ENCODE data around the gene GUCA1A.
"Not testable (repeated sequence)": the region's sequence is repeated elsewhere in the genome, so short reads cannot be mapped to it uniquely, and the experiment has no call there.

The GUCA1A gene

GRCh38 chr6:42190554-42191183 is 17.5 kb downstream of the GUCA1A start:
- ChIA-PET CTCF (interaction anchor here (1.1 to 1.8 kb wide), 2 partner anchors 23 to 87 kb away, joined by 3 to 6 read pairs; no protein-coding TSS in a partner anchor), POLR2A (no interaction called here)
- TF ChIP-seq CTCF (IDR thresholded peaks at IDR 0.05; ENCODE audit: control extremely low read depth, extremely low read depth, low read depth, missing control alignments) = no peak
- no peak for DNase-seq (ENCODE audit: extremely low spot score)

- CTCF ChIA-PET = interaction anchor here (0.8 to 2.4 kb wide), 2 partner anchors 9 to 20 kb away, joined by 3 to 6 read pairs; no protein-coding TSS in a partner anchor
- DNase-seq (ENCODE audit: extremely low spot score); POLR2A ChIA-PET: not testable (repeated sequence)
These were observed 19.2 kb downstream of the GUCA1A start for GRCh38 chr6:42192385-42192784.

GRCh38 chr6:42193491-42193894 is 20.3 kb downstream of the GUCA1A start:
- DNase-seq (ENCODE audit: extremely low spot score) = no peak
- ChIA-PET CTCF (interaction anchor here (1.6 to 3.5 kb wide), 3 partner anchors 19 to 89 kb away, joined by 5 to 10 read pairs (median 6); no protein-coding TSS in a partner anchor), POLR2A (no interaction called here)
- TF ChIP-seq CTCF (IDR thresholded peaks at IDR 0.05; ENCODE audit: control extremely low read depth, extremely low read depth, low read depth, missing control alignments) = no peak

- ChIA-PET CTCF (interaction anchor here (1.6 to 3.5 kb wide), 4 partner anchors 18 to 121 kb away, joined by 5 to 10 read pairs (median 6); no protein-coding TSS in a partner anchor), POLR2A (no interaction called here)
- DNase-seq (ENCODE audit: extremely low spot score) = no peak
- no peak for TF ChIP-seq CTCF (IDR thresholded peaks at IDR 0.05; ENCODE audit: control extremely low read depth, extremely low read depth, low read depth, missing control alignments)
These were observed 20.9 kb downstream of the GUCA1A start for GRCh38 chr6:42194056-42194455.

- no peak for TF ChIP-seq CTCF (IDR thresholded peaks at IDR 0.05; ENCODE audit: control extremely low read depth, extremely low read depth, low read depth, missing control alignments)
- ChIA-PET POLR2A (no interaction called here), CTCF (interaction anchor here (2.0 to 3.5 kb wide), 2 partner anchors 20 to 122 kb away, joined by 5 to 10 read pairs; no protein-coding TSS in a partner anchor)
- DNase-seq (ENCODE audit: extremely low spot score) = no peak
These were observed 22.3 kb downstream of the GUCA1A start for GRCh38 chr6:42195415-42195814.

GRCh38 chr6:42197555-42198362 is 24.6 kb downstream of the GUCA1A start:
- no peak for TF ChIP-seq CTCF (IDR thresholded peaks at IDR 0.05; ENCODE audit: control extremely low read depth, extremely low read depth, low read depth, missing control alignments)
- POLR2A ChIA-PET = no interaction called here
- no peak for DNase-seq (ENCODE audit: extremely low spot score)
- CTCF ChIA-PET = no interaction called here

Measured in GM10248 (cell line).